Testis (tissue), 3 donors: ENCODE data around the gene TGM1. TPM values are rescaled to one million over a fixed set of nuclear protein-coding genes. Genes with fewer than 3 reads are reported as not detected.

ENCODE experiments used
- DNase-seq: peaks from one replicate; pipeline ENCODE4 v3.0.0-alpha.2; 2019
- H3K27ac ChIP-seq, 2 donors: fragments of 200-600 bp; sonication (generic); one replicate each; pipeline ENCODE4 v1.5.1; 2019
- H3K27me3 ChIP-seq: fragments of 200-600 bp; sonication (generic); one replicate; pipeline ENCODE4 v1.5.1; 2019
- H3K36me3 ChIP-seq: fragments of 200-600 bp; sonication (generic); one replicate; pipeline ENCODE4 v1.5.1; 2017; ENCODE audit warnings: low read depth; ENCODE audit errors: missing control alignments
- H3K4me1 ChIP-seq: fragments of 200-600 bp; sonication (generic); one replicate; pipeline ENCODE4 v1.5.1; 2019
- H3K4me3 ChIP-seq, 2 donors: fragments of 200-600 bp; sonication (generic); one replicate each; pipeline ENCODE4 v1.5.1; 2017 to 2019
- H3K9me3 ChIP-seq: fragments of 200-600 bp; sonication (generic); one replicate; pipeline ENCODE4 v1.5.1; 2017
- POLR2A ChIP-seq: fragments of 450-650 bp; IDR thresholded peaks from one replicate; pipeline ENCODE4 v1.6.1; 2017; ENCODE audit warnings: antibody characterized with exemption, mild to moderate bottlenecking, moderate library complexity
- WGBS, 2 donors: methylation state at CpG; one replicate each; pipeline ENCODE4 v1.1.5; 2018; 5-methylcytosine and 5-hydroxymethylcytosine counted together
- intact Hi-C: fragments of 100-400 bp; cut with DNase I; formaldehyde crosslinking; loops from one replicate; pipeline ENCODE4 v1.15.1; 2023; ENCODE audit warnings: low total_unique reads
- polyA plus RNA-seq: library from polyadenylated mRNA; stranded (reverse); fragments of 350-450 nt; fragmentation: Illumina TruSeq; extraction: RNeasy Lipid Tissue Mini Kit (QIAGEN cat#74804); gene quantifications from one replicate; pipeline ENCODE4 v1.2.3, GENCODE V29; 2014; ENCODE audit warnings: low read depth, low replicate concordance; ENCODE audit not compliant: insufficient read depth
- total RNA-seq, 2 donors: library from RNA; depleted of rRNA; stranded (reverse); fragments of >200 nt; gene quantifications; one replicate each; pipeline ENCODE4 v1.2.3, GENCODE V29; 2016
- TF ChIP-seq, protein P1 (sequence below), 3 experiments: fragments of 450-650 bp in 2 of 3; fragments of 200-600 bp in 1 of 3; sonication (generic) in 1 of 3; IDR thresholded peaks; one replicate each; pipeline ENCODE4 v1.5.1; 2016 to 2019; ENCODE audit warnings: antibody characterized with exemption in 3 of 3, mild to moderate bottlenecking in 2 of 3, moderate library complexity in 1 of 3

The TGM1 gene
- total and polyA plus RNA-seq, 3 donors from 2014 or later, result 3.6 to 10.5 (median 5.4) TPM

- Histone ChIP-seq H3K4me1 (peaks cover 15% of the 10 kb centered on the region), H3K27me3 (no peaks in the 10 kb centered on the region), H3K36me3 (no peaks in the 10 kb centered on the region), H3K9me3 (no peaks in the 10 kb centered on the region), H3K27ac (peak within 1 kb of the TSS; percentile 57 to 80), H3K4me3 (peak within 1 kb of the TSS; percentile 55 to 65)
- DNase-seq, result no peak
- WGBS, 2 donors, result 82 to 84% methylated on average over 5 of the region's 5 CpGs
- no peak for TF ChIP-seq POLR2A
- intact Hi-C loops, result no loop called here
Measured at GRCh38 chr14:24309538-24310264, 46.7 kb upstream of the TGM1 start, which contains the start of gene LTB4R2. Gene LTB4R2, plus strand, starts transcription at chr14:24310140. Its CDS starts 525 bp downstream, at chr14:24310665.

DNA sequence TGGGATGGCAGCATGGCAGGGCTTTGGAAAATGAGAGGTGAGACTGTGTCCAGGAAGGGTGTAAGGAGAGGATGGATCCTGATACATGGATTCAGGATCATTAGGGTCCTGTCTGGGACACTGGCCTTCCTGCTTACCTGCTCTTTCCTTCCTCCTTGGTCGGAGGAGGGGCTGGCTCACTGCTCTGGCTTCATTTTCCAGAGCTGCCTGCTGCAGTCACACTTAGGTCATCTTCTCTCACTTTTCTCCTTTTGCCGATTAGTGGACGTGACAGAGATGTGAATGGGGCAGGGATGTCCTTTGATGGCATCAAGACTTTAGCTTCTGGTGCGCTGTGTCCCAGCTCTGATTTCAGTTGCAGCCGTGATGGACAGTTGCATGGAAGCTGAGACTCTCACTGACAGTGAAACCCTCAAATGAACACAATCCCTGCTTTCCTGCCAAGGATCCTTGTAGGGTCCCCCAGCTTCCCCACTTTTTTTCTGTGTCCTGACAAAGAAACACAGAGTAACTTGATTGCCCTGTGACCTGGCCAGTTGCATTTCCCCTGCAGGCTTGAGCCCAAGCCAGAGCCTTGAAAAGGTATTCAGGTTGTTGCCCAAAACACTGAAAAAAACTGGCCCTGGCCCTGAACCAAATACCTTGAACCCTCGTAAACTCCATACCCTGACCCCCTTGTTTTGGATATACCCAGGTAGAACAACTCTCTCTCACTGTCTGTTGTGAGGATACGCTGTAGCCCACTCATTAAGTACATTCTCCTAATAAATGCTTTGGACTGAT is 45.6 kb upstream of the TGM1 start:
- intact Hi-C loops, result no loop called here
- H3K27me3 ChIP-seq, result no peaks in the 10 kb centered on the region
- no peak for DNase-seq
- H3K36me3 ChIP-seq, result no peaks in the 10 kb centered on the region
- peaks cover 15% of the 10 kb centered on the region for H3K4me1 ChIP-seq
- 86 to 88% methylated on average over 7 of the region's 7 CpGs for WGBS, 2 donors
- no peak overlapping the region for H3K27ac ChIP-seq
- H3K4me3 ChIP-seq, result no peak overlapping the region
- H3K9me3 ChIP-seq, result no peaks in the 10 kb centered on the region
- no peak for TF ChIP-seq POLR2A
- TF ChIP-seq, protein P1, sequence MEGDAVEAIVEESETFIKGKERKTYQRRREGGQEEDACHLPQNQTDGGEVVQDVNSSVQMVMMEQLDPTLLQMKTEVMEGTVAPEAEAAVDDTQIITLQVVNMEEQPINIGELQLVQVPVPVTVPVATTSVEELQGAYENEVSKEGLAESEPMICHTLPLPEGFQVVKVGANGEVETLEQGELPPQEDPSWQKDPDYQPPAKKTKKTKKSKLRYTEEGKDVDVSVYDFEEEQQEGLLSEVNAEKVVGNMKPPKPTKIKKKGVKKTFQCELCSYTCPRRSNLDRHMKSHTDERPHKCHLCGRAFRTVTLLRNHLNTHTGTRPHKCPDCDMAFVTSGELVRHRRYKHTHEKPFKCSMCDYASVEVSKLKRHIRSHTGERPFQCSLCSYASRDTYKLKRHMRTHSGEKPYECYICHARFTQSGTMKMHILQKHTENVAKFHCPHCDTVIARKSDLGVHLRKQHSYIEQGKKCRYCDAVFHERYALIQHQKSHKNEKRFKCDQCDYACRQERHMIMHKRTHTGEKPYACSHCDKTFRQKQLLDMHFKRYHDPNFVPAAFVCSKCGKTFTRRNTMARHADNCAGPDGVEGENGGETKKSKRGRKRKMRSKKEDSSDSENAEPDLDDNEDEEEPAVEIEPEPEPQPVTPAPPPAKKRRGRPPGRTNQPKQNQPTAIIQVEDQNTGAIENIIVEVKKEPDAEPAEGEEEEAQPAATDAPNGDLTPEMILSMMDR (IDR thresholded peaks at IDR 0.05), result no peak

- peaks cover 15% of the 10 kb centered on the region for H3K4me1 ChIP-seq
- H3K9me3 ChIP-seq, result no peaks in the 10 kb centered on the region
- peak; percentile 73 for DNase-seq
- TF ChIP-seq, protein P1 (IDR thresholded peaks at IDR 0.05), result peak; percentile 61 to 91 (median 80)
- TF ChIP-seq POLR2A, result no peak
- 61 to 63% methylated on average over 6 of the region's 6 CpGs for WGBS, 2 donors
- no peaks in the 10 kb centered on the region for H3K27me3 ChIP-seq
- H3K36me3 ChIP-seq, result no peaks in the 10 kb centered on the region
- no peak within 1 kb of the TSS for H3K4me3 ChIP-seq
- no peak within 1 kb of the TSS for H3K27ac ChIP-seq
- intact Hi-C loops, result no loop called here
Measured at GRCh38 chr14:24307575-24308341, 44.8 kb upstream of the TGM1 start, which contains the start of gene CIDEB. Gene CIDEB, minus strand, starts transcription at chr14:24307977. Its CDS starts 119 bp downstream, at chr14:24307858.

GRCh38 chr14:24307156-24307574 is 44.2 kb upstream of the TGM1 start:
- no peak for DNase-seq
- Histone ChIP-seq H3K9me3 (no peaks in the 10 kb centered on the region), H3K27me3 (no peaks in the 10 kb centered on the region), H3K36me3 (no peaks in the 10 kb centered on the region), H3K4me1 (peaks cover 15% of the 10 kb centered on the region), H3K27ac (no peak overlapping the region), H3K4me3 (no peak overlapping the region)
- TF ChIP-seq, protein P1 (IDR thresholded peaks at IDR 0.05), result no peak
- TF ChIP-seq POLR2A, result no peak
- WGBS, 2 donors, result 84 to 87% methylated on average over 10 to 11 of the region's 11 CpGs
- intact Hi-C loops, result no loop called here
